GM10248 (cell line): ENCODE data around the gene ST3GAL3.

Experiments used
- CTCF ChIA-PET: fragments of 300-600 bp; sonication (Branson Sonifier 250); formaldehyde crosslinking; extraction: SDS; loops from one replicate; lab custom pipeline; 2021; ENCODE audit warnings: antibody characterized with exemption; lab: Yijun Ruan, JAX
- POLR2A ChIA-PET: fragments of 350-650 bp; sonication (Branson Sonifier 250); formaldehyde crosslinking; extraction: SDS; loops from one replicate; lab custom pipeline; 2020; ENCODE audit warnings: antibody characterized with exemption; lab: Yijun Ruan, JAX
- DNase-seq: peaks from one replicate; pipeline ENCODE4 v3.0.0; 2012; ENCODE audit errors: extremely low spot score
- TF ChIP-seq, protein P1 (sequence below): IDR thresholded peaks from 2 replicates; pipeline ENCODE4 v1.5.1; 2012; ENCODE audit warnings: mild to moderate bottlenecking, low read depth; ENCODE audit errors: extremely low read depth, missing control alignments, control extremely low read depth

ST3GAL3 gene

DNA sequence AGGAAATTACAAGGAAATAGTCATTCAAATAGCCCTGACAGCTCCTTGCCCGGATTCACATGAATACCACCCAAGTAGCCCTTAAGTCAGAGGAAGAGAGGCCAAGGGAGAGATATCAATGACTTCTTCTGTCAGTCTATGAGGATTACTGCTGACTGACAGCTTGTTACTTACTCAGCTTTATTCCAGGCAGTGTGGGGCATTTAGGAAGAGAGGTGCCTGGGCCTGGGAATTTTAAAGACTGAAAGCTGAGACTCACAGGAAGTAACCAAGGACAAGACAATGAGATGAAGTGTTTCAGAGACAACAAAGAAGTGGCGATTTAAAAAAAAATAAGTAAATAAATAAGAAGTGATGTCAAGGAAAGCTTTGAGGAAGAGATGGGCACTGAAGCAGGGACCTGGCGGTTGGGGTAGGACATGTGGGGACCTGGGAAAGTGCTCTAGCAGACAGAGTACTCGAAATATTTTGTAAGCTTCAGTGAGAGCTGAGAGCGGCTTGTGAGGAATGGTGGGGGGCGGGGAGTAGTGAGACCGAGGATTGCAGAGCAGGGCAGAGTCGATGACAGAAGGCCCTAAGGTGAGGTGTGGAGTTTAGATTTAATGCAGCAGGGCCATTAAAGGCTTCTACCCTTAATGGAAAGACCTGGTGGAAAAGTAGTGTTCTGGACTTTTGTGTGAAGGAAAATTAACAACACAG lies 58.9 kb downstream of the ST3GAL3 start:
- ChIA-PET POLR2A (interaction anchor here (1.7 kb wide), 1 partner anchor 169 kb away, joined by 4 read pairs; no protein-coding TSS in a partner anchor), CTCF (interaction anchor here (0.9 to 13.4 kb wide), 15 partner anchors 9 to 282 kb away, joined by 3 to 526 read pairs (median 5); partner anchors contain the start of genes ARTN and IPO13)
- no peak for DNase-seq
- TF ChIP-seq, protein P1, sequence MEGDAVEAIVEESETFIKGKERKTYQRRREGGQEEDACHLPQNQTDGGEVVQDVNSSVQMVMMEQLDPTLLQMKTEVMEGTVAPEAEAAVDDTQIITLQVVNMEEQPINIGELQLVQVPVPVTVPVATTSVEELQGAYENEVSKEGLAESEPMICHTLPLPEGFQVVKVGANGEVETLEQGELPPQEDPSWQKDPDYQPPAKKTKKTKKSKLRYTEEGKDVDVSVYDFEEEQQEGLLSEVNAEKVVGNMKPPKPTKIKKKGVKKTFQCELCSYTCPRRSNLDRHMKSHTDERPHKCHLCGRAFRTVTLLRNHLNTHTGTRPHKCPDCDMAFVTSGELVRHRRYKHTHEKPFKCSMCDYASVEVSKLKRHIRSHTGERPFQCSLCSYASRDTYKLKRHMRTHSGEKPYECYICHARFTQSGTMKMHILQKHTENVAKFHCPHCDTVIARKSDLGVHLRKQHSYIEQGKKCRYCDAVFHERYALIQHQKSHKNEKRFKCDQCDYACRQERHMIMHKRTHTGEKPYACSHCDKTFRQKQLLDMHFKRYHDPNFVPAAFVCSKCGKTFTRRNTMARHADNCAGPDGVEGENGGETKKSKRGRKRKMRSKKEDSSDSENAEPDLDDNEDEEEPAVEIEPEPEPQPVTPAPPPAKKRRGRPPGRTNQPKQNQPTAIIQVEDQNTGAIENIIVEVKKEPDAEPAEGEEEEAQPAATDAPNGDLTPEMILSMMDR: no peak

DNA sequence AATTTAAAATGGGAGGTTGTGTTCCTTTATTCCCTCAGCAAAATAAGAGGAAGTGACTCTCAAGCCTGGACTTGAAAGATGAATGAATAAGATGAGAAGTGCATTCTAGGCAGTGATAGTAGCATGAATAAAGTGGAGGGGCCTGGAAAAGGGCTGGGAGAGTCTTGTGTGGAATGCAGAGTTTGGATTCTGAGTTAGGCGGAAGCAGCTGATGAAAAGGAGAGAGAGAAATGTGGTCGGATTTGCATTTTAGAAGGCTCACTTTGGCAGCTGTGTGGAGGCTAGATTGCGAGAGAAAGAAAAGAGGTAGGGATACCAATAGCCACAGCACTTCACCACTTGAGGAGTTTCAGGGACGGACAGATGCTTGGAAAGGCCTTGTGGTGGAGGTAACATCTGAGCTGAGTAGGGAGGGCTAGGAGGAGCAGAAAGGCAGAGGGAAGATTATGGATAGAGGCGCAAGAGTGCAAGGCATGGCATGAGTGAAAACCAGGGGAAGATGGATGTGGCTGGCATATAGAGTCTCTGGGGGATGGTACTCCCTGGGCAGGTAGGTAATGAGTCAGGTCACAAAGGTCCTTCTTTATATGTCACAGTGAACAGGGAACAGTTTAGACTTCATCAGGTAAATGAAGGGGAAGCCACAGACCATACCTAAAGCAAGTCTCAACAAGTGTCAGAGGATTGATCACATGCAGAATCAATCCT lies 59.6 kb downstream of the ST3GAL3 start:
- no peak for DNase-seq
- POLR2A ChIA-PET: interaction anchor here (0.6 kb wide), 1 partner anchor 80 kb away, joined by 4 read pairs; no protein-coding TSS in a partner anchor
- CTCF ChIA-PET: interaction anchor here (0.9 to 13.4 kb wide), 5 partner anchors 8 to 280 kb away, joined by 3 to 526 read pairs (median 3); partner anchors contain the start of gene ARTN
- TF ChIP-seq, protein P1: no peak

DNA sequence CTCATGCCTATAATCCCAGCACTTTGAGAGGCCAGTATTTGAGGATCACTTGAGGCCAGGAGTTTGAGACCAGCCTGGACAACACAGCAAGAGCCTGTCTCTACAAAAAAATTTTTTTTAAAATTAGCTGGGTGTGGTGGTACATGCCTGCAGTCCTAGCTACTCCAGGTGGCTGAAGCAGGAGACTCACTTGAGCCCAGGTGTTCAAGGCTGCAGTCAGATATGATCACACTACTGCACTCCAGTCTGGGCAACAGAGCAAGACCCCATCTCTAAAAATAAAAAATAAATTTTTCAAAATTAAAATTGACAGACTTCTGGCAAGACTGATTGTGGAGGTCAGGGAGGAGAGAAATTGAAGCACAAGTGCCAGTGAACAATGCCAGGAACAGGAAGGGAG lies 60.8 kb downstream of the ST3GAL3 start:
- POLR2A ChIA-PET: no interaction called here
- TF ChIP-seq, protein P1: no peak
- CTCF ChIA-PET: interaction anchor here (2.1 to 13.4 kb wide), 3 partner anchors 16 to 177 kb away, joined by 7 to 526 read pairs (median 12); partner anchors contain the start of gene ARTN
- DNase-seq: no peak

DNA sequence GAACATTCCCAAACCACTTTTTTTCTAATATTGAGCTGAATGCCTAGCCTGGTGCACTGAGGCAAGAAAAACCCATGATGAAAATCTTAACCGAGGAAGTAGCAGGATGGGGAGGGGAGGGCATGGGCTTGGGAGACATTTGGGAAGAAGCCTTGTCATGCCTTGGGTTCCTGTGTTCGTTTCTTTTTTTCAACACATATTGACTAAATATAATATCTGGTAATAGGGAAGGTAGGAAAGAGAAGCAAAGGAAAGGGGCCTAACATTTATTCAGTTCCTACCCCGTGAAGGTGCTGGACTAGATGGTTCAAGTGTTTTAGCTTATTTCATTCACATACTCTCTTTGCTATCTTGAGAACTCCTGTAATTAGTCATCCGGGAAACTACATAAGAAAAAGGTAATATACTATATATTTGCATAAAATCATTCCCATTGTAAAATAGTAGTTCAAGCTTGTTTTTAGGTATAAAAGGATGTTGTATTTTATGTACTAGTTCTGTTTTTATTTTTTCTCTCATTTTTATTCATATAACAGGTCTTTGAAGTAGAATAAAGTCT lies 62.1 kb downstream of the ST3GAL3 start:
- POLR2A ChIA-PET: interaction anchor here (0.7 kb wide), 1 partner anchor 15 kb away, joined by 3 read pairs; no protein-coding TSS in a partner anchor
- no peak for DNase-seq
- CTCF ChIA-PET: interaction anchor here (1.3 to 13.4 kb wide), 5 partner anchors 12 to 176 kb away, joined by 3 to 526 read pairs (median 7); partner anchors contain the start of gene ARTN
- TF ChIP-seq, protein P1: no peak

DNA sequence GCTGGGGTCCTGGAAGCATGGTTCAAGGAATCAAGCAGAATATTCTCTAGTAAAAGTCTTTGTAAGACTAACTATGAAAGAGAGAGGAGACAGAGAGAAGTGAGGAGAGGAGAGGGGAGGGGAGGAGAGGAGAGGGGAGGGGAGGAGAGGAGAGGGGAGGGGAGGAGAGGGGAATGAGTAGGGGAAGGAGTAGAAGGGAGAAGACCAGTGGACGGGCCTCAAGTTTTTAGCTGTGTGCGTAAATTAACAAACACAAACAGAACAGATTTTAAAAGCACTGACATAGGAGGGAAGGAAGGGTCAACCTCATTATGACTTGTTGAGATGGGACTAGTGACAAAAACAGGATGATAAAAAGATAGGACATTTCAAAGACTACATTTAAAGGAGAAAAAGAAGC lies 62.8 kb downstream of the ST3GAL3 start:
- POLR2A ChIA-PET: interaction anchor here (0.7 kb wide), 1 partner anchor 14 kb away, joined by 3 read pairs; no protein-coding TSS in a partner anchor
- CTCF ChIA-PET: interaction anchor here (1.1 to 13.4 kb wide), 5 partner anchors 12 to 166 kb away, joined by 3 to 526 read pairs (median 3); partner anchors contain the start of gene ARTN
- TF ChIP-seq, protein P1: no peak
- no peak for DNase-seq

DNA sequence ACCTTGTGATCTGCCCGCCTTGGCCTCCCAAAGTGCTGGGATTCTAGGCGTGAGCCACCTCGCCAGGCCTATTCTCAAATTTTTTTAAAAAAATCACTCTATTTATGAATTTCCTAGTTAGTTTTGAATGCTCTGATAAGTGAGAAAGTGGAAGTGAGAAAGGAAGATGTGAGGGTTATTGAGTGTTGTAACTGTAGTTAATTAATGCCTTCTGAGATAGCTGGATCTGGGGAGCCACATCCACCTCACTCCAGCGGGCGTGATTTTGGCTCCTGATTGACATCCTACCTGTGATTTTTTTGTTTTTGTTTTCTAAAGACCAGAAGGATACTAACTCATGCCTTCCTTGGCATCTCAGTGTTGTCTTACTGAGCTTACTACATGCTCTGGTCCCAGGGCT lies 65.6 kb downstream of the ST3GAL3 start:
- ChIA-PET CTCF (interaction anchor here (0.9 to 13.4 kb wide), 5 partner anchors 9 to 164 kb away, joined by 3 to 526 read pairs (median 9); partner anchors contain the start of gene ARTN), POLR2A (no interaction called here)
- TF ChIP-seq, protein P1: no peak
- DNase-seq: no peak
